SKM-1 (cell line): ENCODE results near the gene RNPEPL1.

Experiments used
- DNase-seq: peaks from one replicate; lab custom pipeline; 2025; ENCODE audit not compliant: unreplicated experiment; lab: John Stamatoyannopoulos, UW

The RNPEPL1 gene

GRCh38 chr2:240623531-240624010 is 55.3 kb downstream of the RNPEPL1 start:
- no peak for DNase-seq

- DNase-seq, result peak; percentile 25
These were observed 56.0 kb downstream of the RNPEPL1 start for GRCh38 chr2:240624011-240624949.

- DNase-seq, result peak; percentile 94
These were observed 56.8 kb downstream of the RNPEPL1 start, which contains the start of gene GPR35 for GRCh38 chr2:240624950-240625621. Gene GPR35, plus strand, starts transcription at chr2:240625480. Its CDS starts 4,473 bp downstream, at chr2:240629953.

GRCh38 chr2:240626531-240627300 is 58.4 kb downstream of the RNPEPL1 start:
- peak; percentile 92 for DNase-seq

- no peak for DNase-seq
These were observed 59.6 kb downstream of the RNPEPL1 start for GRCh38 chr2:240627736-240628506.

GRCh38 chr2:240628507-240628807 is 60.2 kb downstream of the RNPEPL1 start:
- no peak for DNase-seq

- DNase-seq, result no peak
These were observed 60.7 kb downstream of the RNPEPL1 start for GRCh38 chr2:240628808-240629618.

GRCh38 chr2:240629619-240629967 is 61.3 kb downstream of the RNPEPL1 start:
- no peak for DNase-seq

GRCh38 chr2:240629968-240630770 is 61.9 kb downstream of the RNPEPL1 start:
- no peak for DNase-seq
